Mesendoderm (in vitro differentiated cells): ENCODE results near the gene HOXB1.
A peak's percentile ranks its signal among the peaks of the same experiment; 100 is the strongest.

ENCODE experiments used
- DNase-seq: peaks from one replicate; pipeline ENCODE4 v3.0.0; 2013
- H2AK5ac ChIP-seq: 2 replicates; pipeline ENCODE4 v1.6.1; 2013; ENCODE audit warnings: low read length, inconsistent platforms
- H2BK120ac ChIP-seq: 2 replicates; pipeline ENCODE4 v1.6.1; 2013; ENCODE audit warnings: low read depth, mild to moderate bottlenecking, low read length, moderate library complexity, mixed read lengths
- H2BK15ac ChIP-seq: replicated peaks from 2 replicates; pipeline ENCODE4 v1.6.1; 2013; ENCODE audit warnings: low read depth, mild to moderate bottlenecking, moderate library complexity
- H2BK5ac ChIP-seq: 2 replicates; pipeline ENCODE4 v1.6.1; 2013; ENCODE audit warnings: low read length, inconsistent platforms
- H3K18ac ChIP-seq: 2 replicates; pipeline ENCODE4 v1.6.1; 2013; ENCODE audit warnings: mild to moderate bottlenecking, low read length, mixed read lengths
- H3K23ac ChIP-seq: one replicate; pipeline ENCODE4 v1.6.1; 2013; ENCODE audit warnings: low read length
- H3K27ac ChIP-seq: 2 replicates; pipeline ENCODE4 v1.5.1; 2013; ENCODE audit warnings: low read depth, mild to moderate bottlenecking, inconsistent platforms, low read length, moderate library complexity
- H3K27me3 ChIP-seq: 2 replicates; pipeline ENCODE4 v1.6.1; 2013; ENCODE audit warnings: low read length, control low read depth, mild to moderate bottlenecking, inconsistent platforms; ENCODE audit not compliant: insufficient read depth, poor library complexity
- H3K36me3 ChIP-seq: 2 replicates; pipeline ENCODE4 v1.6.1; 2013; ENCODE audit warnings: low read length, inconsistent platforms; ENCODE audit not compliant: control insufficient read depth, insufficient read depth
- H3K4ac ChIP-seq: one replicate; pipeline ENCODE4 v1.6.1; 2013; ENCODE audit warnings: low read depth, mild to moderate bottlenecking, low read length, moderate library complexity
- H3K4me1 ChIP-seq: 2 replicates; pipeline ENCODE4 v1.6.1; 2013; ENCODE audit warnings: low read depth, low read length, inconsistent platforms; ENCODE audit not compliant: control insufficient read depth
- H3K4me2 ChIP-seq: 2 replicates; pipeline ENCODE4 v1.6.1; 2013; ENCODE audit warnings: low read length
- H3K4me3 ChIP-seq: 2 replicates; pipeline ENCODE4 v1.5.1; 2013; ENCODE audit warnings: mild to moderate bottlenecking, low read length
- H3K56ac ChIP-seq: one replicate; pipeline ENCODE4 v1.6.1; 2013; ENCODE audit warnings: low read length
- H3K79me1 ChIP-seq: 2 replicates; pipeline ENCODE4 v1.6.1; 2013; ENCODE audit warnings: low read length, inconsistent platforms
- H3K79me2 ChIP-seq: 2 replicates; pipeline ENCODE4 v1.6.1; 2013; ENCODE audit warnings: mild to moderate bottlenecking, low read length; ENCODE audit not compliant: control insufficient read depth, insufficient read depth
- H3K9ac ChIP-seq: 2 replicates; pipeline ENCODE4 v1.6.1; 2013; ENCODE audit warnings: low read length, inconsistent platforms
- H4K5ac ChIP-seq: one replicate; pipeline ENCODE4 v1.6.1; 2013; ENCODE audit warnings: low read length
- H4K8ac ChIP-seq: one replicate; pipeline ENCODE4 v1.6.1; 2013; ENCODE audit warnings: low read depth, mild to moderate bottlenecking, control low read depth, low read length, moderate library complexity
- WGBS: extraction: QIAGEN DNeasy Blood & Tissue Kit; methylation state at CpG from one replicate; pipeline ENCODE4 v1.1.7; 2013; ENCODE audit warnings: low lambda C conversion rate, missing lambda C conversion rate; ENCODE audit not compliant: insufficient coverage; ENCODE audit errors: extremely low coverage; 5-methylcytosine and 5-hydroxymethylcytosine counted together

The HOXB1 gene

DNA sequence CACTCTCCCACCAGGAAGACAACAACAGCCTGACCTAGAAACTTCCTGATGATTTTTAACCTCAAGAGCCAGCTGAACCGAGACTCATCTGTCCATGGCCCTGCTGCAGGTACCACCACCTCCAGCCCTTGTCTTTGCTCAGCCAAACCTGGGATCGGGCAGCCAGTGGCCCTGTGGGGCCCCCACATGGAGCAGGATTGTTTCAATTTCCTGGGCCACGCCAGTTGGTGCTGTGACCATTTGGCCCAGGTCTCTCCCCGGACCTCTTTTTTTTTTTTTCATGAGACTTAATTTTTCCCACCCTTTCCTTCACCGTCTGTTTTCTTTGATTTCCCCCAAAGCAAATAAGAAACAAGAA, 22.4 kb upstream of the HOXB1 start:
- Histone ChIP-seq H2BK15ac (no peak overlapping the region), H3K56ac (no peak overlapping the region), H2BK5ac (no peak overlapping the region), H2AK5ac (no peak overlapping the region), H3K23ac (no peak overlapping the region), H2BK120ac (no peak overlapping the region), H3K79me2 (no peaks in the 10 kb centered on the region), H3K9ac (no peak overlapping the region), H3K36me3 (no peaks in the 10 kb centered on the region), H4K5ac (no peak overlapping the region), H3K4me2 (no peak overlapping the region), H3K79me1 (no peaks in the 10 kb centered on the region), H3K4ac (no peak overlapping the region), H3K18ac (no peak overlapping the region), H3K27me3 (peaks cover 74% of the 10 kb centered on the region), H3K4me3 (no peak overlapping the region), H3K4me1 (no peaks in the 10 kb centered on the region), H3K27ac (no peak overlapping the region), H4K8ac (no peak overlapping the region)
- WGBS = no CpG with 5 or more reads among the region's 5 CpGs
- DNase-seq = no peak

DNA sequence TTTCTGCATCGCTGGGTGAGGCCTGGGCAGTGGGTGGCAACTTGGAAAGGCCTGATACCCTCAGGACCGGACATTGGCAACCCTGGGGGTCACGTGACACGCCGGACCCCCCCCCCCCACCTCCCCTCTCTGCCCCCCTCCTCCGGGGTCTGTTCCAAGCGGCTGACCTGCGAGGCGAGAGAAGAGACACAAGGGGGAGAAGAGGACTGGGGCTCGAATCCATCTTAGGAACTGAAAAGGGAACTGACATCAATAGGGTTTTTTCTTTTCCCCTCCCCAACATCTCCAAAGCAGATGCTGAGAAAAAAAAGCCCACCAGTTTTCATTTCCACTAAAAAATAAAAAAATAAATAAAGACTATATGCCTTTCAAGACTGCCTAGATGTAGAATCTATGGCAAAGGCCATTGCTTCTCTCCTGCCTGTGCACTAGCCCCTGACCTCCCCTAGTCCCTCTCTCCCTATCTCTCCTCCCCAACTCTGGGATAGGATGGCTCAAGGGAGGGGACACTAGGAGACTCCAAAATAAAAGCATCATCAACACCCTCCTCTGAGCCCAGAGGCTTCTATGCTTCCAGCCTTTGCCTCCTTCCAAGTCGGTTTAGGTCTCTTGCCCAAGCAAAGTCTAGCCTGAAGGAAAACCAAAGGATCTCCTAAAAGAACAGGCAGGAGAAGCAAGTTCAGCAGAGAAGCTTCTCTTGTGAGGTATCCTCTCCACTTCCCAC, 21.8 kb upstream of the HOXB1 start:
- Histone ChIP-seq H3K56ac (no peak overlapping the region), H4K8ac (no peak overlapping the region), H2BK5ac (no peak overlapping the region), H2BK15ac (no peak overlapping the region), H3K18ac (no peak overlapping the region), H3K79me2 (no peaks in the 10 kb centered on the region), H3K4me1 (no peaks in the 10 kb centered on the region), H3K9ac (no peak overlapping the region), H3K36me3 (no peaks in the 10 kb centered on the region), H4K5ac (no peak overlapping the region), H2AK5ac (peak overlapping the region; percentile 13), H3K79me1 (no peaks in the 10 kb centered on the region), H2BK120ac (no peak overlapping the region), H3K27ac (no peak overlapping the region), H3K4me2 (no peak overlapping the region), H3K4me3 (no peak overlapping the region), H3K23ac (no peak overlapping the region), H3K4ac (no peak overlapping the region), H3K27me3 (peaks cover 73% of the 10 kb centered on the region)
- no CpG with 5 or more reads among the region's 11 CpGs for WGBS
- DNase-seq = no peak

GRCh38 chr17:48551596-48552465, 21.0 kb upstream of the HOXB1 start:
- Histone ChIP-seq H3K27me3 (peaks cover 73% of the 10 kb centered on the region), H3K27ac (no peak overlapping the region), H3K23ac (no peak overlapping the region), H3K79me1 (no peaks in the 10 kb centered on the region), H2BK5ac (no peak overlapping the region), H4K8ac (no peak overlapping the region), H2BK120ac (no peak overlapping the region), H2BK15ac (no peak overlapping the region), H3K4me3 (no peak overlapping the region), H3K4me1 (peaks cover 3% of the 10 kb centered on the region), H2AK5ac (no peak overlapping the region), H3K79me2 (no peaks in the 10 kb centered on the region), H3K4me2 (no peak overlapping the region), H3K56ac (no peak overlapping the region), H3K36me3 (no peaks in the 10 kb centered on the region), H3K18ac (no peak overlapping the region), H3K4ac (no peak overlapping the region), H3K9ac (no peak overlapping the region), H4K5ac (no peak overlapping the region)
- no peak for DNase-seq
- WGBS = no CpG with 5 or more reads among the region's 47 CpGs

GRCh38 chr17:48551214-48551555, 20.4 kb upstream of the HOXB1 start:
- Histone ChIP-seq H3K23ac (no peak overlapping the region), H3K4me2 (no peak overlapping the region), H3K56ac (no peak overlapping the region), H3K79me1 (no peaks in the 10 kb centered on the region), H3K79me2 (no peaks in the 10 kb centered on the region), H3K27me3 (peaks cover 69% of the 10 kb centered on the region), H3K18ac (no peak overlapping the region), H3K4me3 (no peak overlapping the region), H3K9ac (no peak overlapping the region), H2BK15ac (no peak overlapping the region), H3K4me1 (peaks cover 6% of the 10 kb centered on the region), H2BK5ac (no peak overlapping the region), H3K36me3 (no peaks in the 10 kb centered on the region), H3K27ac (no peak overlapping the region), H2BK120ac (no peak overlapping the region), H4K8ac (no peak overlapping the region), H2AK5ac (no peak overlapping the region), H4K5ac (no peak overlapping the region), H3K4ac (no peak overlapping the region)
- no peak for DNase-seq
- no CpG with 5 or more reads among the region's 19 CpGs for WGBS

DNA sequence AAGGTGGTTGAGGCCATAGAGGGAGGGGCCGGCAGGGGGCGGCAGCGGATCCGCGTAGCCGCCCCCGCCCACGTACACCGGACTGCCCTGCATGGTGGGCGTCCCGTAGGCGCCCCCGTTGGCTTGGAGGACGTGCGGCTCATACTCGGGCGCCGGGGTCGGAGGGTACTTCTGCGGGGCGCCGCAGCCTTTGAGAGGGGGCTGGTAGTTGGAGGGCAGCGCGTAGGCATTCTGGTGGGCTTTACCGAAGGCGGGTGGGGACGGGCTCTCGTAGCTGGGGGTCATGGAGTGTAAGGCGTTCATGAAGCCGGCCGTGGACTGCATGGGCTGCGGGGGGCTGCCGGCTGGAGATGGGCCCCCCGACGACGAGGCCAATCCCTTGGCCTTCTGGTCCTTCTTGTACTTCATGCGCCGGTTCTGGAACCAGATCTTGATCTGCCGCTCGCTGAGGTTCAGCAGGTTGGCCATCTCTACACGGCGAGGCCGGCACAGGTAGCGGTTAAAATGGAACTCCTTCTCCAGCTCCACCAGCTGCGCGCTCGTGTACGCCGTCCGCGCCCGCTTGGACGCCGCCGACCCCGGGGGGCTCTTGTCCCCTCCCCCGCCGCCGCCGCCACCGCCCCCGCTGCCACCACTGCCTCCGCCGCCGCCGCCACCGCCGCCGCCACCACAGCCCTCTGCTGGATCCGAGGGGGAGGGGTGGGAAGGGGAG, 19.8 kb upstream of the HOXB1 start:
- Histone ChIP-seq H4K5ac (no peak overlapping the region), H3K4me3 (no peak overlapping the region), H3K4ac (no peak overlapping the region), H3K4me2 (no peak overlapping the region), H3K56ac (no peak overlapping the region), H3K18ac (no peak overlapping the region), H3K36me3 (no peaks in the 10 kb centered on the region), H3K27me3 (peaks cover 68% of the 10 kb centered on the region), H2BK15ac (no peak overlapping the region), H4K8ac (no peak overlapping the region), H3K4me1 (peaks cover 6% of the 10 kb centered on the region), H3K27ac (no peak overlapping the region), H3K23ac (no peak overlapping the region), H2BK5ac (no peak overlapping the region), H2BK120ac (no peak overlapping the region), H3K9ac (no peak overlapping the region), H2AK5ac (no peak overlapping the region), H3K79me2 (no peaks in the 10 kb centered on the region), H3K79me1 (no peaks in the 10 kb centered on the region)
- WGBS = no CpG with 5 or more reads among the region's 70 CpGs
- no peak for DNase-seq
